GM12878 (cell line): ENCODE data around the gene COL25A1. TPM values are rescaled to one million over a fixed set of nuclear protein-coding genes. Genes with fewer than 3 reads are reported as not detected.

Experiments used
- ATAC-seq: fragments of 200-7000 bp; cut with Tn5 transposase; 3 replicates; pipeline ENCODE4 v1.9.1; 2020; ENCODE audit warnings: mild to moderate bottlenecking, moderate library complexity
- BruUV-seq: library from RNA; stranded (reverse); fragments of 400-500 nt; replicated peaks from 2 replicates; lab custom pipeline; 2021; lab: Mats Ljungman, UMichigan
- CTCF ChIA-PET: fragments of 300-600 bp; sonication (Branson Sonifier 250); formaldehyde crosslinking; extraction: SDS; loops from one replicate; lab custom pipeline; 2021; ENCODE audit warnings: inconsistent platforms; lab: Yijun Ruan, JAX
- POLR2A ChIA-PET: fragments of 350-600 bp; formaldehyde crosslinking; extraction: SDS; loops from one replicate; lab custom pipeline; 2021; ENCODE audit warnings: inconsistent platforms; lab: Charles Lee
- RAD21 ChIA-PET: fragments of 300-600 bp; sonication (Branson Sonifier 250); formaldehyde crosslinking; loops from one replicate; lab custom pipeline; 2023; ENCODE audit warnings: antibody characterized with exemption; ENCODE audit not compliant: unreplicated experiment; lab: Charles Lee
- SMC1A ChIA-PET: fragments of 300-600 bp; sonication (Branson Sonifier 250); formaldehyde crosslinking; loops from one replicate; lab custom pipeline; 2023; ENCODE audit not compliant: unreplicated experiment, uncharacterized antibody; lab: Charles Lee
- DNase-seq: peaks from one replicate; pipeline ENCODE4 v3.0.0-alpha.2; 2011; ENCODE audit warnings: low read depth, low spot score
- FAIRE-seq: peaks from 3 replicates; lab custom pipeline; 2011; peaks lifted over from hg19 to GRCh38; lab: Jason Lieb, UNC
- H2AFZ ChIP-seq: 2 replicates; pipeline ENCODE4 v1.6.0; 2011; ENCODE audit warnings: low read depth, low read length, control low read depth; ENCODE audit not compliant: control insufficient read depth
- H3K27ac ChIP-seq: 2 replicates; pipeline ENCODE4 v1.5.1; 2011; ENCODE audit warnings: control low read depth; ENCODE audit not compliant: control insufficient read depth, insufficient read depth
- H3K27me3 ChIP-seq, 2 experiments: replicated peaks in 1 of 2; 2 replicates each; pipeline versions ENCODE4 v1.6.0 to v1.6.1; 2011; ENCODE audit warnings: low read length in 1 of 2; ENCODE audit not compliant: control insufficient read depth in 2 of 2, insufficient read depth in 2 of 2
- H3K36me3 ChIP-seq, 2 experiments: 2 replicates each; pipeline ENCODE4 v1.5.1; 2011; ENCODE audit warnings: low read length in 1 of 2; ENCODE audit not compliant: control insufficient read depth in 2 of 2, insufficient read depth in 2 of 2
- H3K4me1 ChIP-seq: 2 replicates; pipeline ENCODE4 v1.6.1; 2011; ENCODE audit warnings: mild to moderate bottlenecking, low read length, moderate library complexity, mixed read lengths; ENCODE audit not compliant: control insufficient read depth, insufficient read depth
- H3K4me2 ChIP-seq: 2 replicates; pipeline ENCODE4 v1.6.0; 2011; ENCODE audit warnings: control low read depth; ENCODE audit not compliant: control insufficient read depth, insufficient read depth
- H3K4me3 ChIP-seq: fragments of 200-600 bp; sonication (generic); 2 replicates; pipeline ENCODE4 v1.5.1; 2016
- H3K79me2 ChIP-seq: 2 replicates; pipeline ENCODE4 v1.6.0; 2011; ENCODE audit warnings: low read length; ENCODE audit not compliant: control insufficient read depth, insufficient read depth
- H3K9ac ChIP-seq: 2 replicates; pipeline ENCODE4 v1.8.0; 2011; ENCODE audit warnings: low read length, control low read depth, mixed read lengths; ENCODE audit not compliant: control insufficient read depth, insufficient read depth
- H3K9me3 ChIP-seq: replicated peaks from 3 replicates; pipeline ENCODE4 v1.5.1; 2011; ENCODE audit warnings: mild to moderate bottlenecking, low read length; ENCODE audit not compliant: control insufficient read depth, insufficient read depth
- H4K20me1 ChIP-seq: 2 replicates; pipeline ENCODE4 v1.6.0; 2011; ENCODE audit not compliant: control insufficient read depth, insufficient read depth
- CHD4 ChIP-seq: fragments of 200-600 bp; sonication (generic); IDR thresholded peaks from 2 replicates; pipeline ENCODE4 v1.6.1; 2016; ENCODE audit warnings: mild to moderate bottlenecking
- E4F1 ChIP-seq: fragments of 450-650 bp; IDR thresholded peaks from 2 replicates; pipeline ENCODE4 v1.6.1; 2018; ENCODE audit warnings: borderline replicate concordance, mild to moderate bottlenecking; ENCODE audit not compliant: partially characterized antibody
- MXI1 ChIP-seq: fragments of 150-350 bp; IDR thresholded peaks from 2 replicates; pipeline ENCODE4 v1.6.1; 2011; ENCODE audit warnings: low read depth, mild to moderate bottlenecking, inconsistent platforms, low read length, improper control_type of control experiment
- ZNF217 ChIP-seq: fragments of 450-650 bp; IDR thresholded peaks from 2 replicates; pipeline ENCODE4 v1.6.1; 2017; ENCODE audit warnings: antibody characterized with exemption, mild to moderate bottlenecking
- WGBS: methylation state at CpG from one replicate; pipeline ENCODE4 v1.1.6; 2016; ENCODE audit warnings: low lambda C conversion rate; ENCODE audit not compliant: insufficient replicate concordance, insufficient coverage; ENCODE audit errors: missing lambda C conversion rate; 5-methylcytosine and 5-hydroxymethylcytosine counted together
- in situ Hi-C: fragments of 300-500 bp; cut with MboI; formaldehyde crosslinking; loops from 9 replicates; pipeline ENCODE4 v1.14.3; 2018; ENCODE audit warnings: mixed read lengths
- intact Hi-C: fragments of 100-400 bp; cut with micrococcal nuclease; formaldehyde crosslinking; loops from one replicate; pipeline ENCODE4 v1.14.2; 2022; ENCODE audit not compliant: unreplicated experiment
- polyA plus RNA-seq, 11 experiments: library from polyadenylated mRNA; depleted of rRNA in 4 of 11; unstranded in 6 of 11; stranded (reverse) in 5 of 11; fragments of >200 nt; fragmentation: Nextera tagmentation in 4 of 11; fragmentation: Illumina TruSeq in 1 of 11; extraction: Ambion mirVana in 4 of 11; extraction: Trizol in 1 of 11; gene quantifications; 1 replicate in 1 of 11; 2 replicates in 10 of 11; pipeline versions ENCODE4 v1.2.1 to v1.2.3, GENCODE V29; 2011 to 2016; ENCODE audit warnings: inconsistent platforms in 2 of 11, missing spikeins in 2 of 11, low read depth in 1 of 11
- total RNA-seq, 4 experiments: library from RNA; depleted of rRNA in 3 of 4; stranded (reverse); fragments of >200 nt in 3 of 4; fragmentation: Illumina TruSeq in 1 of 4; extraction: Trizol in 1 of 4; gene quantifications; 2 replicates each; pipeline versions ENCODE4 v1.2.1 to v1.2.3, GENCODE V29; 2013 to 2021

COL25A1 gene
- total and polyA plus RNA-seq, 10 of the 15 experiments (the other 5 are each of a cell fraction or from before 2014, with no cell fraction given): 0.01 to 0.26 (median 0.12) TPM; not detected in 6

GRCh38 chr4:109350121-109350520 is 47.7 kb upstream of the COL25A1 start:
- FAIRE-seq (no peak), DNase-seq (no peak), ATAC-seq (no peak)
- no peak overlapping the region for H3K9ac ChIP-seq
- POLR2A ChIA-PET: no interaction called here
- TF ChIP-seq CHD4: no peak
- TF ChIP-seq ZNF217: no peak
- no peak for TF ChIP-seq MXI1
- no peak for TF ChIP-seq E4F1
- H3K4me1 ChIP-seq: no peaks in the 10 kb centered on the region
- H3K79me2 ChIP-seq: no peaks in the 10 kb centered on the region
- no peaks in the 10 kb centered on the region for H3K36me3 ChIP-seq
- H4K20me1 ChIP-seq: no peaks in the 10 kb centered on the region
- H3K9me3 ChIP-seq: no peaks in the 10 kb centered on the region
- no peaks in the 10 kb centered on the region for H3K27me3 ChIP-seq
- in situ Hi-C loops: no loop called here
- BruUV-seq: no TSS peak
- 15% methylated on average over 1 of the region's 1 CpG for WGBS
- intact Hi-C loops: no loop called here
- no peak overlapping the region for H3K4me3 ChIP-seq
- RAD21 ChIA-PET: no interaction called here
- H2AFZ ChIP-seq: no peak overlapping the region
- H3K4me2 ChIP-seq: no peak overlapping the region
- CTCF ChIA-PET: interaction anchor here (0.6 kb wide), 1 partner anchor 118 kb away, joined by 3 read pairs; no protein-coding TSS in a partner anchor
- SMC1A ChIA-PET: interaction anchor here (1.0 kb wide), 1 partner anchor 14 kb away, joined by 3 read pairs; no protein-coding TSS in a partner anchor
- no peak overlapping the region for H3K27ac ChIP-seq
